GM11168 (cell line): ENCODE measurements around the gene RAD9A.

Source experiments
- in situ Hi-C: fragments of 300-500 bp; cut with MboI; formaldehyde crosslinking; loops from one replicate; pipeline ENCODE4 v1.12.0; 2022; ENCODE audit warnings: low sequenced_read_pairs; ENCODE audit not compliant: unreplicated experiment

RAD9A gene

DNA sequence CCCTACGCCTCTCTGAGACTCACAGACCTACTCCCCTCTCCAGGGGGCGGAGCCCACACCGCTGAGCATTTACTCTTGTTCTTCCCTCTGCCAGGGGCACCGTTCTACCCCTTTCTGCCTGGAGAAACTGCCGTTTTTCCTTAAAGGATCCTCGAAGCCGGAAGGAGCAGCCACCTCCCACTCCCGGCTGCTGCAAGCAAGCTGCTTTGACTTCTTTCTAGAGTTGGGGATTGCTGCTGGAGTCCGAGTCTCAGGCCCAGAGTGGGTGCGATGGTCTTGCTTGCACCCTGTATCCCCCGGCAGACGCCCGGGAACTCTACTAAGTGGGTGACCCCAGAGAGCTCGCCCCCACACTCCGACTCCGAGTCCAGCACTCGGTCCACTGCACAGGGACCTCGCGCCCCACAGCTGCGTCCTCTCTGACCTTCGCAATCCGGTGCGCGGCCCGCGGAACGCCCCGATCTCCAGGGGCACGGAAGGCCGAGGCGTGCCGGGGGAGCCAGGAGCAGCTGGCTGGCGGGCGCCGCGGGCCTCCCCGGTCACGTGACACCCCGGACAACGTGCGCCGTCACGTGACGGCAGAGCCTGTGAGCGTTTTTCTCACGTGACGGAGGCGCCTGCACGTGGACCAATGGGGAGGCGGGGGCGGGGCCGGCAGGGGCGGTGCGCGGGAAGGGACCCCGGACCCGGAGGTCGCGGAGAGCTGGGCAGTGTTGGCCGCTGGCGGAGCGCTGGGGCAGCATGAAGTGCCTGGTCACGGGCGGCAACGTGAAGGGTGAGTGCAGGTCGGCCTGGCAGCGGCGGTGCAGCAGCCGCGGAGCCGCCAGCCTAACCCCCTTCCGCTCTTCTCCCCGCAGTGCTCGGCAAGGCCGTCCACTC lies at the start of gene RAD9A:
Gene RAD9A (plus strand): TSS at position 683 of the 879 bp plus-strand sequence. CDS start 59 bp downstream, at position 742.
- in situ Hi-C loops: no loop called here

DNA sequence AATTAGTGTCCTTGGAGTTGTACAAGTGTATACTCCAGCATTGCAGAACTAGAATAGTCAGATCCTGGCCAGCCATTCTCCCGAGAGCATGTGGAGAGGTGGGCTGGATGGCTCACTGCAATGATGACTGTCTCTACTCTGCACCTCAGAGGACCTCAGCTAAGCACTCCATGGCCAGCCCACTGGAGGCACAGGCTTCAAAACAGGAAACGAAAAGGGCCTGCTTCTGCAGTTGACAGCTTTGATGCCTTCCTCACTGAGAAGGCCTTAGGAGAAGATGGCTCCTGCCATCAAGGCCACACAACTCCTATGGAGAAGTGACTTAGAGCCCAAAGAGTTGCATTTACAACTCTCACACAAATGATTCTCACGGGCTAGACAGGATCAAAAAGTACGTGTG lies 47.5 kb upstream of the RAD9A start:
- in situ Hi-C loops: no loop called here

DNA sequence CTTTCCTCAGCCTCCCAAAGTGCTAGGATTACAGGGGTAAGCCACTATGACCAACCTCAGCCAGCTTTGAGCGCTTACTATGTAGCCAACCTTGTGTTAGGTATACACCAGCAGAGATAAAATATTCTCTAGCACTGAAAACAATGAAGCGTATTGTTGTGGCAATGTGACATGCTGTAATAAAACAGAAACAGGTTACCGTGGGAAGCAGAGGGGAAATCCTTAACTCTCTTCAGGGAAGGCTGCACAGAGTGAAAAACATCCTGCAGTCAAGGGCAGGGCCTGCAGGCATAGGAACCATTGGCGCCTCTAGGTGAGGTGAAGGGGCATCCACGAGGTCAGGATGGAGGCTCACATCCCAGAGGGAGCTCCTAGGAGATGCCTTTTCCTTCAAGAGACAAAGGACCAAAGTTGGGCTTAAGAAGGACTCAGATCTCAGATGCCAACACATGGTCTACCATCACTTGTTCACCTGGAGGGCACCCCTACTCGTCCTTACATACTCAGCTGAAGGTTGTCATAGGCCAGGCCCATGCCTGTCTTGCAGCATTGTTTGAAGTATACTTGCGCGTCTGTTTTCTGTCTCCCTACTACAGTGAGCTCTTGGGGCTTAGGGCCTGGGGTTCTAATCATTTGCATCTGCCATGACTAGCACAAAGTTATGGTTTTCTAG lies 46.4 kb upstream of the RAD9A start:
- in situ Hi-C loops: no loop called here

DNA sequence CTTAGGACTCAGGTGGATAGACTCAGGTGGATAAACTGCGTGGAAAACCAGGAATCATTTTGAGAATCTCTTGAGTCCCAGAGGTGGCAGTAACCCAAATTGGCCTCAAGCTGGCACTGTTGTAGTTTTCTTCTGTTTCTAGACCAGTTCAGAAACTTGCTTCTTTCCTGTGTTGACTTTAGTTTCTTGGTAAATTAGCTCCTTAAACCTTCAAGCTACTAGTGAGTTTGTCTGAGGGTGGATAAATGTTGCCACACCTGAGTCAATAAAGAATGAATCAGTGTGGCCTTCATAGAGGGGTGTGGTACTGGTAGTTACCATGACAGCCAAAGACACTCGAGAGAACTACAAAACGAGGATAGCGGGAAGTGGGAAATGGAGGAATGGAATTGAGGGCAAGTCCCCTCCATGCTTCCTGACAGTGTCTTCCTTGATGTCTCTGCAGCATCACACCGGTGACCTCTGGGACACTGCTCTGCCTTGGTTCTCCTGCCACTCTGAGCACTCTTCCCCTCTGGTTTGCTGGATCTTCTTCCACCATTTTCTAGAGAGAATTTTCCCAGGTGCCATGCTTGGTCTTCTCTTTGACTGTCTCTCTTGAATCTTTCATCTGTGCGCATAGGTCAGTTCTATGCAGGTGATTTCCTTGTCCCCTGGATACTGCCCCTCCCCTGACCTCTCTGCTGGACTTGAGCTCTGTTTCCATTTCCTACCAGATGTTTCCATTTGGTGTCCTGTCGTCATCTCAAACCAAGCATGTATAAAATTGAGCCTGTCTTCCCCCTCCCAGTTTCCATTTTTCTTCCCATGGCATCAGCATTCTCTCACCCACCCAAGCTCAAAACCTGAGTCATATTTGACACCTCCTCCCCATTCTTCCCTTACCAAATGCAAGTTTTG lies 45.6 kb upstream of the RAD9A start:
- in situ Hi-C loops: no loop called here

DNA sequence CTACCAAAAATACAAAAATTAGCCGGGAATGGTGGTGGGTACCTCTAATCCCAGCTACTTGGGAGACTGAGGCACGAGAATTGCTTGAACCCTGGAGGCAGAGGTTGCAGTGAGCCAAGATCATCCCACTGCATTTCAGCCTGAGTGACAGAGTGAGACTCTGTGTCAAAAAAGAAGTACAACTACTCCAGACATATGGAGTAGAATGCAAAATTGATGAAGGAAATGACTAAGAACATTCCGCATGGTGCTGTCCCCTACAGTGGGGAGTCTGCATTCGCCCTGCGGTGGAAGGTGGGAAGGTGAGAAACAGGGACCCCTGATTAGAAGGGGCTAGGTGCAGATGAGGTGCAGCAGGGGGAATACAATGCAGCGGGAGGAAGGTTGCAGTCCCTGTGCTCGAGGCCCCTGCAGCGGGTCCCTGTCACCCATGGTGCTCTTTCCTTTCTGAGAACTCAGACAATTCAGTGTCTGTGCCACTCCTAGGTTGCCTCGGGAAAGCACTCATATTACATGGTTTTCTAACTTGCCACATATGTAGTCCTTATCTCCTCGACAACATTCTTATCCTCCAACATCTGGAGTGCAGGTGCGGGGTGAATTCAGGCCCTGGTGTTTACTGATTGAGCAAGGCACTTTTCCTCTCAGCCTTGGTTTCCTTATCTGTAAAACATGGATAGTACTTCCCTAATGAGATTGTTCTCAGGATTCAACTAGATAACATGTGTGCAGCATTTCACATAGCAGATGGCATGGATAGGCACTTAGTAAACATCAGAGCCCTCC lies 43.6 kb upstream of the RAD9A start:
- in situ Hi-C loops: no loop called here

DNA sequence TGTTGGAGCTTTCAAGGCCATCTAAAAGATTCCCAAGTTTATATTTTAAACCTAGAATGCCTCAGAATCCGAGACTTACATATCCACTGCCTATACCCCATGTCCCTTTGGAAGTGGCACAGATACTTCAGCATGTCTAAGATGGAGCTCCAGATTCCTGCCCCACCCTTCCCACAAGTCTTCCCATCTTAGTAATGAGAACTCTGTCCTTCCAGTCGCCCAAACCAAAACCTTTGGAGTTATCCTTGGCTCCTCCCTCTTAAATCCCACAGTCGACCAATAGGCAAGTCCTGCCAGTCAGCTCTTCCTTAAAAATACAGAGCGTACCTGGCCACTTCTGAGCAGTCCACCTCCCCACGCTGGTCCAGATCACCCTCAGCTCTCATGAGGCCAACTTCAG lies 42.8 kb upstream of the RAD9A start:
- in situ Hi-C loops: no loop called here

DNA sequence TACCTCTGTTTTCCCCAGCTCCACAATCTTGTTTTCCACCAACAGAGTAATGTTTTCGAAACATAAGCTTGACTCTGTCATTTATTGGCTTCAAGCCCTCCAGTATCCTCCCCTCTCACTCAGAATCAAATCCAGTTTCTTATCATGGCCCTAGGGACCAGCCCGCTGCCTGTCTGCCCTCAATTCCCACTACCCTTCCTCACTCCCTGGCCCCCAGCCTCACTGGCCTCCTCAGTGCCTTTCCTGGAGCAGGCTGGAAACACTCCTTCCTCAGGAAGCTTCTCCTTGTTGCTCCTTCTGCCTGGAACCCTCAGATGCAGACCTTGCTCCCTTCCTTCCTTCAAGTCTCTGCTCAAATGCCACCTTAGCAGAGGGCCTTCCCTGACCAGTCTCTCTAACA lies 42.3 kb upstream of the RAD9A start:
- in situ Hi-C loops: no loop called here

DNA sequence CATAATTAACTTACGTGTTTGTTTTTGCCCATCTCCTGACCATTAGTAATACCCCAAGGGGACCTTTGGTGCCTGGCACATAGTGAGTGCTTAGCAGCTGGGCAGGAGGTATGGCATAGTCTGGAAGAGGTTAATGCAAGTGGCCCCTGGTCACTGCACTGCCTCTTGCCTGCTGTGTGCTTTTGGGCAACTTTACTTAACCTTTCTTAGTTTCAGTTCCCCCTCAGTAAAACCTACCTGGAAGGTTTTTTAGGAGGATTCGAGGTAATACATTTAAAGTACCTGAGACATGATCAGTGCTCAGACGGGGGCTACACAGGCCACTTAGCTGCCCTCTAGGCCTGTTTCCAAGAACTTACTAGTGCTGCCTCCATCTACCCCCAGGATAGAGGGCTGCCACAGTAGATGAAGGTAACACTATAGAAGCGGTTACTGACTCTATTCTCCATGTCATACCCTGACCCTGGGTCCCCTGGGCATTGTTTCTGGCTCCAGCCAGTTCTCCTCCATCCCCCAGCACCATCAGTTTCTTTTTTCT lies 41.8 kb upstream of the RAD9A start:
- in situ Hi-C loops: loop anchor here (5.0 kb wide), 1 partner anchor 37 kb away; no protein-coding TSS in a partner anchor

DNA sequence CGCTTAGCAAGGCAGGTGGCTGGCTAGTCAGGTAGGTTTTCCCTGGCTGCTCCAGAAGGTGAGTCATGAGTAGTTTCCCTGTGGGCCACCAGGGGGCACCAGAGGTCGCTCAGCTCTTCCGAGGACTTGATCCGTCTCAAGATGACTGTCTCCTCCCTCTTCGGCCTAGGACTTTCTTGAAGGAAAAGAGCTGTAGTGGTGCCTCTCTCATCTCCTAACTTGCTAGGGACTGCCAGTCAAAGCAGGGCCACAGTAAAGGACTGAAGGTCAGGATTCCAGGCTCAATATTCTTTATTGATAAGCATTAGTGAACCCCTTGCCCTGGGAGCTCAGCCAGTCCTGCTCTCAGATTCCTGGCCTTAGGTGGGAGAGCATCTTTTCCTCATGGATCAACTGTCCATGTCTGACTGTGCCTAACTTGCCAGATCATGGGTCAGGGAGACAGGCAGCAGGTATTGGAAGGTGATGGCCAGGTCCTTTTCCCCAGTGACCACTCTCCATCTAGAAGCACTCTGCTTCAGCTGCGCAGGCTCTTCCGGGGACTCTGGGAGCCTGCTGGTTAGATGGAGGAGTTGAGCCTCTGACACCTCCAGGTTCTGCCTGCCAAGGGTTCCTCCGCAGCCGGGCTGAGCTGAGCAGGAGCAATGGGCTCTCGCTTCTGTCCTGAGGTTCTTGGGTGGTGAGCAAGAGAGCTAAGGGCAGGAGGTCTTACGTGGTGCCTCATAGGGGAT lies 40.3 kb upstream of the RAD9A start:
- in situ Hi-C loops: loop anchor here (5.0 kb wide), 1 partner anchor 36 kb away; no protein-coding TSS in a partner anchor

DNA sequence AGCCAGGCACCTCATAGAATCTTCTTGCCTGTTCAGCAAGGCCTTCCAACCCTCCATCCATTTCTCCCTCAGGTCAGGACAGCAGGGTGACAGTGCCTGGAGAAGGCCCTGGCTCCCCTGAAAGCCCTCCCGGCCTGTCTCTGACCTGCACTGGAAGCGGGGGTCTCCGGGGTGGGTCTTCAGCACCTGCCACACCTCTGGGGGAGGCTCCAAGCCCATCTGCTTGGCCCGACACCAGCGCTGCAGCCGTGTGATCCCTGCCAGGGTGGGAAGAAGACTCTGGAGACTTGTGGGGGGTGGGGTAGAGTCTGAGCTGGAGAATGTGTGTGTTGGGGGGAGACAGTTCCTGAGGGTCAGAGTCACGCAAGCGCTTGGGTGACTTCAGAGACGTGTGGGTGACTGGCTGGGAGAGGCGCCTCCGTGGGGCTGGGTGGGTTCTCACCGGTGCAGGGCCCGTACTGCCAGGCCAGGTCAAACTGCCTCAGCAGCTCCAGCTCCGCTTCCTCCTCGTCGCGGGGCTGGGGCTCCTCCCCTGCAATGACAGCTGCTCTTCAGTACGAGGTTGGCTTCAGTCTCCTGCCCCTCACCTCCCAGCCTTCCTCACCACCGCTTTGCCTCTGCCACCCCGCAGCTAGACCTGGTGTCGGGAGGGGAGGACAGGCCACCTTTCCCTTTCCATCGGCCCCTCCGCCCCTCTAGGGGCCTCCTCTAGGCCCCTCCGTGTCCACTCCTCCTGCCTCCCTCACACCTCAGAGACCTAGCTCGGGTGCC lies 39.1 kb upstream of the RAD9A start:
- in situ Hi-C loops: loop anchor here (5.0 kb wide), 1 partner anchor 35 kb away; no protein-coding TSS in a partner anchor

DNA sequence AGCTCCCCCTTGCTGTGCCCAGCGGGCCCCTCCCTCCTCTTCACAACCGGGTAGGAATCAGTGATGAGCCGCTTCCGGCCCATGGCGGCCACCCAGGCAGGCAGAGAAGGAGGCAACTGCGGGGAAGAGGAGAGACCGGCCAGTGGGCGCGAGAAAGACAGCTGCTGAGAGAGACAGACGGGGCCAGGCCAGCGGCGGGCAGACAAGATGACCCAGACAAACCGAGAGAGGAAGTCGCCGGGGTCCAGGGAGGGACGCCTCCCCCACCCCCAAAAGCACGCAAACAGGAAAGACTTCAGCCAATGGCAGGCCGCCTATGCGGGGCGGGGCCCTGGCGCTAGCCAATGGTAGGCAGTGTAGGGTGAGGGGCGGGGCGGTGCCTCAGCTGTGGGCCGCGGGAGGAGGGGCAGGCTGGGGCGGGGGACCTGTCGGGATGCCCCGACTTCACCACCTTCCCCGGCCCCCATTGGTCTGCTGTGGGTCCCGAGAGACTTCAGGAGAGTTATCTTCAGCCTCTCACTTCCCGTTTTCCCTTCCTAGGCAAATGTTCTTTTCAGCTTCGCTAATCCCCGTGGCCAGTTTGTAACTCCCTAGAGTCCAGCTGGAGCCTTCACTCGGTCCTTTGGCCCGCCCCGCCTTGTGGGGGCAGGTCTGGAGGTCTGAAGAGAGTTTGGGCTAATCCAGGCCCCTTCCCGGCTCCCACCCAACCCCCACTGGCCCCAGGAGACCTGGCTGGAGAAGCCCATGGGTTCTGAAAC lies 38.3 kb upstream of the RAD9A start, which contains the start of gene POLD4:
Gene POLD4 (minus strand): TSS at position 230 of the 758 bp plus-strand sequence. CDS start 147 bp downstream, at position 83.
- in situ Hi-C loops: loop anchor here (5.0 kb wide), 1 partner anchor 34 kb away; no protein-coding TSS in a partner anchor

DNA sequence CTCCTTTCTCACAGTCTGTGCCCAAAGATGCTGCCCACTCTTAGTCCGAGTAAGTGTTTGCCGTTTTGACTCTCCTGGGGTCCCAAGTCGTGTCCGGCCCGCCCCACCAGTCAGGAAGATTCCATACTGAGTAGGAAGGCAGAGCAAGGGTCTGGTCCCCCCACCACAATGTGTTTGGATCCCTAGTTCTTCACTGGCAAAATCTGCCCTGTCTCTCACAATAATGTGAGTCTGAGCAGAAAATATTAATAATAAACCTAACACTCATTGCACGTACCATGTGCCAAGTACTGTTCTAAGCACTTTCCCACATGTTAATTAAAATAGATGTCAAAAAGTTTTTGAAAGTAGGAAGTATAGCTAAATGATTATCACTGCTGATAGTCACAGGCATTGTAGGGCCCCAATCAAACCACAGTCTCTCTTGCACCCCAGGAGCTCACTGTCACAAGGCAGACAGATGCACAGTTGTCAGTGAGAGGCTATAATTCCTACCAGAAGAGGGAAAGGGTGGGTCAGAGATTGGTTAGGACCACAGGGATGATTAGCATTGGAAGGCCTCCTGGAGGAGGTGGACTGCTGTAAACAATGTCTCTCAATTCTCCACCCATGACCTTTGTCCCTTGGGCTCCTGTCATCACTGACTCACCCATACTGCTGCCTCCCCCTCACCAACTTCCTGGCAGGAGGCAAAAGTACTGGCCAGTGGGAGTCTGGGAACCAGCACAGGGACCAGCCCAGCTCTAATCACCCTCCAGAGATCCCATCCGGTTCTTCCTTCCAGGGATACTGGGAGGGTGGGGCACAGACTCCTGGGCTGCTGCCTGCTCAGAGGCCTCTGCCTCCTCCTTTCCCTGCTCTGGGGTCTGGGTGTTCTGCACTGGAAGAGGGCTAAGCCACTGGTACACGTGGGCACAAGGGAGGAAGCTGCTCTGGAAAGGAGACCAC lies 37.4 kb upstream of the RAD9A start:
- in situ Hi-C loops: loop anchor here (5.0 kb wide), 1 partner anchor 33 kb away; no protein-coding TSS in a partner anchor

DNA sequence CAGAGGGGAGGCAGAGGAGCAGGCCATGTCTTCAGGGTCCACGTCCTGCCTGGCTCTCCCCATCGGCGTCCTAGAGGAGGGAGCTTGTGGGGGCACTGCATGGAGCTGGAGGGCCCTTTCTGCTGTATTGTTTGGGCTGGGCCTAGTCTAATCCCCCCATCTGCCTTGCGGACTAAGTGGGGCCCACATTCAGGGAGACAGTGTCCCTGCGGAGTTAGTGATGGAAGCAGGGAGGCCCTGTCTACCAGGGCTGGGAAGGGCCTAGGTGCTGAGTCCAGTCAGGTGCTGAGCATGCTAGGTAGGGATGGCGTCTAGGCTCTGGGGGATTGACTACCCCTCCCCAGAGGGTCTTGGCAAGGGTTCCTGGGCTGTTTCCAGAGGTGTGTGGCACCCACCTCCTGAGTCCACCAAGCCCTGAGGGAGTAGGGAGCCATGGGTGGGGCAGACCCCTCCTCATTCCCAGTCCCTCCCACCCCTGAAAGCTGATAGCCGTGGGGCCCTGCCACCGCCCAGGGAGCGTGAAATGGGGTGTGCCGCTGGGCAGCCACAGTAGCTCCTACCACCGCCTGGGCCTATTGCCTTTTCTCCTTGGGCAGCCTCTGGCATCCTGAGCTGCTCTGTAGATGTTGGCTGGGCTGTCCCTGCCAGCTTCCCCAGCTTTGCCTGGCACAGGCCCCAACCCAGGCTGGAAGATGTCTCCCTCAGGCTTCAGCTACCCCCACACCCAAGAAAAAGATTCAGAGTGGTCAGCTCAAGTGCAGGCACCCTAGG lies 36.6 kb upstream of the RAD9A start:
- in situ Hi-C loops: no loop called here

DNA sequence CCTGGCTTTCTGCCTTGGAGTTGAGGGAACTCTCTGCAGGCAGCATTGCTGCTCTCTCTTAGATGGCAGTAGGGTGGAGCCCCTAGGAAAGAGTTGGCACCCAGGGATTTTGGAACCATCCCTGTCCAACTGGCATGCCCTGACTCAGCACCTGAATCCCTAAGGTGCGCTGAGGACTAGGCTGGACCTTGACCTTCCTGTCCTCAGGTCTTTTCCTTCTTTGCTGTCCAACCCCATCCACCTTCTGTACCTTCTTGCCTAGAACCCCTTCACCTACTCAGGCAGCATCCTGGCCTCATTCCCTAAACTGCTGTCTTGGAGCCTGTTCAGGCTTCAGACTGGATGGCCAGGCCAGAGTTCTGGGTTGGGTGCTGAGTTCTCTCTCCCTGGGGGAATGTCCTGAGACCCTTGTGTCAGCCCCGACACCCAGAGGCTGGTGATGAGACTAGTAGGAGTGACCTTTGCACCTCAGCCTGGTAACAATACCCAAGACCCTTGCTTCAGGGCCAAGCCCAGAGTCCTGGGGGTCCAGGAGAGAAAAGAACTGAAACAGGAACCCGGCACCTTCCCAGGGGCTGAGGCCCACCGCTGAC lies 35.9 kb upstream of the RAD9A start:
- in situ Hi-C loops: no loop called here

DNA sequence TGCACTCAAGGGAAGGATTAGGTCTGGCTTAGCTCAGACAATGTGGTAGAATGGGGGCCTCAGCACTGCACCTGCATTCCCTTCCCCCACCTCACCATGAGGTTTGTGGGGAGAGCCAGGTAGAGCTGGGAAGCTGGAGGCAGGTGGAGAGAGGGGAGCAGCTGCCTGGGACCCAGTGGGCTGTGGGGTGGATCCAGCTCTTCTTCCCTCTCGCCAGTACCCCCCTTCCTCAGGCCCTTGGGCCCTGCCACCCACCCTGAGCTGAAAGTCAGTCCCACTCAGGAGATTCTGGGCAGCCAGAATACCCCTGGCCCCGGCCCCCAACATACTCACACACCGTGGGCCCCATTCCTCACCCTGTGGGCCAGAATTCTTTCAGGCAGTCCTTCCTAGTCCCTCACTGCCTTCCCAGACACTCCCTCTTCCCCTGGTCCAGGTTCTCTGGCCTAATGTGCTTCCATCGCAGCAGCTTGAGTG lies 35.4 kb upstream of the RAD9A start:
- in situ Hi-C loops: no loop called here
